Omental fat pad (tissue), 4 donors: ENCODE data around the gene DOCK7. TPM values are rescaled to one million over a fixed set of nuclear protein-coding genes. Genes with fewer than 3 reads are reported as not detected.

Experiments
- ATAC-seq: fragments of 150-250 bp; one replicate; pipeline ENCODE4 v1.9.1; 2016; ENCODE audit warnings: mild to moderate bottlenecking, moderate library complexity; ENCODE audit not compliant: low FRiP score
- DNase-seq: peaks from one replicate; pipeline ENCODE4 v3.0.0-alpha.2; 2019; ENCODE audit warnings: low spot score
- total RNA-seq, 4 donors: library from RNA; depleted of rRNA; stranded (reverse); fragments of >200 nt; gene quantifications; one replicate each; pipeline ENCODE4 v1.1.0, GENCODE V29; 2016
- TF ChIP-seq, protein P1 (sequence below), 3 donors: fragments of 450-650 bp; IDR thresholded peaks; one replicate each; pipeline ENCODE4 v1.5.1; 2016 to 2017; ENCODE audit warnings: antibody characterized with exemption in 3 of 3, mild to moderate bottlenecking in 3 of 3, moderate library complexity in 2 of 3

DOCK7 gene
- total RNA-seq, 4 donors from 2014 or later, result 29.1 to 55.2 (median 31.0) TPM

DNA sequence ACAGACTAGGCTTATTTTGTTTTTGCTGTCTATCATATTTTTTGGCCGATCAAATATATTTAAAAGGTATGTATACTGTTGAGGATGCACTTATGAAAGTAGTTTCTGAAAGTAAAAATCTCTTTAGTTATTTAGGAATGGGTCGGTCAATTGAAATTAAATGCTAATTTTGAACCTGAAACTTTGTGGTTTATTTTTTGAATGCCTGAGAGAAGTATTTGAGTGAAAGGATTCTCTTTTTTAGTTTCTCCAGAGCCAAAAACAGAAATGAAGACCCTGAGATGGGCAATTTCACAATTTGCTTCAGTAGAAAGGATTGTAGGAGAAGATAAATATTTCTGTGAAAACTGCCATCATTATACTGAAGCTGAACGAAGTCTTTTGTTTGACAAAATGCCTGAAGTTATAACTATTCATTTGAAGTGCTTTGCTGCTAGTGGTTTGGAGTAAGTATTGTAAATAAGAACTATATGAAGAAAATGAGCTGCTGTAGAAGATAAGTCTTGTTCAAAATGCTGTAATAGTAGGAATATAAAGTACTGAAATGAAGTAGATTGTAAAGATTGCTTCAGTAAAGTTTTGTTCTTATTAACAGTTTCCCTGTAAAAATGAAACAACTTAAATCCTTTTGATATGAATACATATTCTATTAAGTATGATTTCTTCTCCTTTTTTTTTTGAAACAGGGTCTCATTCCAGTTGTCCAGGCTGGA lies 239.8 kb downstream of the DOCK7 start:
- TF ChIP-seq, protein P1, sequence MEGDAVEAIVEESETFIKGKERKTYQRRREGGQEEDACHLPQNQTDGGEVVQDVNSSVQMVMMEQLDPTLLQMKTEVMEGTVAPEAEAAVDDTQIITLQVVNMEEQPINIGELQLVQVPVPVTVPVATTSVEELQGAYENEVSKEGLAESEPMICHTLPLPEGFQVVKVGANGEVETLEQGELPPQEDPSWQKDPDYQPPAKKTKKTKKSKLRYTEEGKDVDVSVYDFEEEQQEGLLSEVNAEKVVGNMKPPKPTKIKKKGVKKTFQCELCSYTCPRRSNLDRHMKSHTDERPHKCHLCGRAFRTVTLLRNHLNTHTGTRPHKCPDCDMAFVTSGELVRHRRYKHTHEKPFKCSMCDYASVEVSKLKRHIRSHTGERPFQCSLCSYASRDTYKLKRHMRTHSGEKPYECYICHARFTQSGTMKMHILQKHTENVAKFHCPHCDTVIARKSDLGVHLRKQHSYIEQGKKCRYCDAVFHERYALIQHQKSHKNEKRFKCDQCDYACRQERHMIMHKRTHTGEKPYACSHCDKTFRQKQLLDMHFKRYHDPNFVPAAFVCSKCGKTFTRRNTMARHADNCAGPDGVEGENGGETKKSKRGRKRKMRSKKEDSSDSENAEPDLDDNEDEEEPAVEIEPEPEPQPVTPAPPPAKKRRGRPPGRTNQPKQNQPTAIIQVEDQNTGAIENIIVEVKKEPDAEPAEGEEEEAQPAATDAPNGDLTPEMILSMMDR (IDR thresholded peaks at IDR 0.05), result no peak
- ATAC-seq (no peak), DNase-seq (no peak)

DNA sequence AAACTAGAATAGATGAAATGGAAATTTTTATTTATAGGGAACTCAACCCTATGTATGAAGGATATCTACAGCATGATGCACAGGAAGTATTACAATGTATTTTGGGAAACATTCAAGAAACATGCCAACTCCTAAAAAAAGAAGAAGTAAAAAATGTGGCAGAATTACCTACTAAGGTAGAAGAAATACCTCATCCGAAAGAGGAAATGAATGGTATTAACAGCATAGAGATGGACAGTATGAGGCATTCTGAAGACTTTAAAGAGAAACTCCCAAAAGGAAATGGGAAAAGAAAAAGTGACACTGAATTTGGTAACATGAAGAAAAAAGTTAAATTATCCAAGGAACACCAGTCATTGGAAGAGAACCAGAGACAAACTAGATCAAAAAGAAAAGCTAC lies 243.5 kb downstream of the DOCK7 start:
- DNase-seq (no peak), ATAC-seq (no peak)
- TF ChIP-seq, protein P1 (IDR thresholded peaks at IDR 0.05), result no peak

DNA sequence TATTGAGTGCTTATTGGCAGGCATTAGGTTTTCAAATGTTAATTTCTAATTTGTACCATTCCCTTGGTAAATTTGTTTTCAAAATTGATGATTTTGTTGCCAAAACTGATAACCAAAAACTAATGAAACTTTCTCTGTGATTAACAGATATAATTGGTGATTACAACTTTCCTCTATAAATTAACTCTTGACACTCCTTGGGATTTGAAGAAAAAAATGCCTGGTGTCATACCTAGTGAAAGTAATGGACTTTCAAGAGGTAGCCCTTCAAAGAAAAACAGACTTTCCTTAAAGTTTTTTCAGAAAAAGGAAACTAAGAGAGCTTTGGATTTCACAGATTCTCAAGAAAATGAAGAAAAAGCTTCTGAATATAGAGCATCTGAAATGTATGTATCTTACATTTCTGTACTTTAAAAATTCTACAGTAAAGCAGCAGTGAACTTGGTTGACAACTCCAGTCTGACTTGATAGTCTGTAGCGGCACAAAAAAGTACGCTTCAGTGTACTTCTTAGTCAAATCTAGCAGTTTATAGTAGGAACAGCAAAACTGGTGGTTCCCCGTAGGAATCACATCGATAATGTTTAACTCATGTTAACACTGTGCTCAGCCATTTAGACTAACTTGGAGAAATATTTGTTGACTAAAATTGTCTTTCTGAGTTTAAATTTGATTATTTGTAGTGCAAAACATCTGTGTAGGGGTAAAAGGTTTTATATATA lies 248.4 kb downstream of the DOCK7 start:
- DNase-seq (no peak), ATAC-seq (no peak)
- TF ChIP-seq, protein P1 (IDR thresholded peaks at IDR 0.05), result no peak

DNA sequence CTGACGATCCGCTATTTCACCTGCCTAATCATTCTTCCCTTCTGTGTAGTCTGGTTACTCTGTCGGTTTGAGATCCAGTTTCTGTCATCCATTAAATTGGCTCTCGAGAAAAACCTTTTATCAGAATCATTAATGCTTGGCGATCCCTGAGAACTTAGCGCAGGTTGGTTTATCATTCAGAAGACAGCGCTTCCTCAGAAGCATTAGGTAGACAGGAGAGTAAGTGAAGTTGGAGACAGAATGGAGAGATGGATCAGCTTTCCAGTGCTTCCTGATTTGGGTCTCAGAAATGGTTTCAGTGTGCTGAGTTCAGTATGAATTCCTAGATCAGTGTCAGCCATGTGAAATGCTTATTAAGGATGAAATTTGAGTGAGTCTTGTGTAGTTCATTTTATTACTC lies 250.0 kb downstream of the DOCK7 start:
- DNase-seq (no peak), ATAC-seq (no peak)
- TF ChIP-seq, protein P1 (IDR thresholded peaks at IDR 0.05), result no peak

DNA sequence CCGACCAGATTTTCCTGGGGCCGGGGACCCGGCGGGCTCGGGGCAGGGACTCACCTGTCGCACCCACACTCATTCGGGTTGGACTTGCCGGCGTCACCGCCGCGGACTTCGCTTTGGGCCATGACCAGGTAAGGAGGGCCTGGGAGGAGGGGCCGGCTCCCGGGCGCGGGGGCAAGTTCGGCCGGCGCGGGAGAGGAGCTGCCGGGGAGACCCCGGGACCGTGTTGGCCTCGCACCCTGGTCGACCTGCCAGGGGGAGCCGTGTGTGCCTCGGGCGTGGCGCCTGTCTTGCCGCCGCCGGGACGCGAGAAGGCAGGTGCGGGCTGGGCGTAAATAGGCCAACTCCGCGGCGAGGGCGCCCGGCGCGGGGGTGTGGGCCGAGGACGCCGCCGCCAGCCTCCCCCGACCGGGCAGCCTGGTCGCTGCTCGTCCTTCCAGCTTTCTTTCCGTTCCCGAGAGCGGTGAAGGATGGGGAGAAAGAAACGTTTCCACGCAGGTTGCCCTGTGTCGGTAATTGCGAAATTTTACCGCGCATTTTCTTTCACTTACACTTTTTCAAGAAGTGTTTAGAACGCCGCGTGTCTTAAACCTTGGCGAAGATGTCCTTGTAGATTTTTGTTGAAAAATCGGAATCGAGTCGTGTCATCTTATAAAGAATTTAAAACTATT lies 250.8 kb downstream of the DOCK7 start:
- DNase-seq (no peak), ATAC-seq (peak; percentile 6)
- TF ChIP-seq, protein P1 (IDR thresholded peaks at IDR 0.05), result no peak

DNA sequence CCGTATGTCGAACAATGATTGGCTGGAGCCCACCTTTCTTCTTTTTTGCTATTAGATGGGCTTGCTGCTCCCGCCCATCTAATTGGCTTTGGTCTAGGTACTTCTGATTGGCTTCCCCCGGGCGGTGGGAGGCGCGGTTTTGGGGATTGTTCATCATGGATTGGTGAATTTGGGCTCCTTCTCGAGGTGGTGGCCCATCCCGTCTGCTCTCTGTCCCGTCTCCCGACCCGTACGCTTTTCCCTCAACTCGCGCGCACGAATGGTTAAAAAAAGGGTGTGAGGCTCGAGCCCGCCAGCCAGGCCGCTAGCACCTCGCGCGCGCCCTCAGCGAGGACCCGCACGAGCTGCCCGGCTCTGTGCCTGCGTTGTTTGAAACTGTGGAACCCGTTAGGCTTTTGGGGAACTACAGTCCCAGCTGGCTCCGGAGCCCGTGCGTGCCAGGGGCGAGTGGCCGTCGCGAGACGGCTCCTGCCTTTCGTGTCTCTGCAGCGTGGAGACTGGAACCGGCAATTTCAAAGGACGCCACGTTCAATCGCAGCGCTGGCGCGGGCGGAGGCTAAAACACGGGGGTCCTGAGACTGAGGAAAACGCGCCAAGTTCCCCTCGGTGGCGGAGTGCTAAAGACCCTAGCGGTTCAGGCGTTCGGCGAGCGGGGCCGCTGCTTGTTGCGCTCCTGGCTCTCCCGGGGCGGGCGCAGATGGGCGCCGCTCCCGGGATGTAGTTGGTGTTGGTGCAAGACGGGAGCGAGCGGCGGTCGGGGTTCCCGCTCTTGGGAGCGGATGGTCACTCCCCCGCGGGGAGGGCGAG lies 251.5 kb downstream of the DOCK7 start, which contains the start of gene USP1:
Gene USP1, plus strand, starts transcription at position 584 of the 807 bp plus-strand sequence. CDS start 2,819 bp downstream, outside the sequence.
- peak; percentile 82 for DNase-seq
- TF ChIP-seq, protein P1 (IDR thresholded peaks at IDR 0.05), result no peak
- ATAC-seq, result peak; percentile 98
